ENCODE data around the gene RAB38.
A peak's percentile ranks its signal among the peaks of the same experiment; 100 is the strongest.

Gene RAB38

DNA sequence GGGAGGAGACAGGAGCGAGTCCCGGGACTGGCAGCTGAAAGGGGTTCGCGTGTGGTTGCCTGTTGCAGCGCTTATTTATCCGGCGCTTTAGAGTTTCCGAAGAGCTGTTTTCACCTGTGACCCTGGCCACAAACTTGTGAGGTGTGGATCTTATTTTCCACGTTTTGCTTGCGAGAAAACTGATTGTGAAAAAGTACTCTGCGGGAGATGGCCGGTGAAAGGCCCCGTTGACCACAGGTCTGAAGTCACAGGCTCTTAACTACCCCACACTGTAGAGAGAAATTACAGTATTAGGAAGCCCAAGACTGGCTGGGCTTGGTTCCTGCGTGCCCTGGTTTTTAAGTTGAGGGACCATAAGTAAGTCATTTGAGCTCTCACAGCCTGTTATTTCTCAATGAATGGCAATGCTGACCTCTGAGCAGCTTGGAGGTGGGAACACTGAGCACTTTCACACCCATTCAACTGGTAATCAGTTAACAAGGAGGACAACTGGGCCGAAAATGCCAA lies 379 bp upstream of the RAB38 start:
- DNase-seq (ENCODE audit: low spot score) = peak; percentile 26
- in situ Hi-C loops (cut with MboI; ENCODE audit: low sequenced_read_pairs, unreplicated experiment) = no loop called here
- TF ChIP-seq, protein P1, sequence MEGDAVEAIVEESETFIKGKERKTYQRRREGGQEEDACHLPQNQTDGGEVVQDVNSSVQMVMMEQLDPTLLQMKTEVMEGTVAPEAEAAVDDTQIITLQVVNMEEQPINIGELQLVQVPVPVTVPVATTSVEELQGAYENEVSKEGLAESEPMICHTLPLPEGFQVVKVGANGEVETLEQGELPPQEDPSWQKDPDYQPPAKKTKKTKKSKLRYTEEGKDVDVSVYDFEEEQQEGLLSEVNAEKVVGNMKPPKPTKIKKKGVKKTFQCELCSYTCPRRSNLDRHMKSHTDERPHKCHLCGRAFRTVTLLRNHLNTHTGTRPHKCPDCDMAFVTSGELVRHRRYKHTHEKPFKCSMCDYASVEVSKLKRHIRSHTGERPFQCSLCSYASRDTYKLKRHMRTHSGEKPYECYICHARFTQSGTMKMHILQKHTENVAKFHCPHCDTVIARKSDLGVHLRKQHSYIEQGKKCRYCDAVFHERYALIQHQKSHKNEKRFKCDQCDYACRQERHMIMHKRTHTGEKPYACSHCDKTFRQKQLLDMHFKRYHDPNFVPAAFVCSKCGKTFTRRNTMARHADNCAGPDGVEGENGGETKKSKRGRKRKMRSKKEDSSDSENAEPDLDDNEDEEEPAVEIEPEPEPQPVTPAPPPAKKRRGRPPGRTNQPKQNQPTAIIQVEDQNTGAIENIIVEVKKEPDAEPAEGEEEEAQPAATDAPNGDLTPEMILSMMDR (IDR thresholded peaks at IDR 0.05; ENCODE audit: borderline replicate concordance, control extremely low read depth, extremely low read depth, insufficient read depth, missing control alignments) = no peak

DNA sequence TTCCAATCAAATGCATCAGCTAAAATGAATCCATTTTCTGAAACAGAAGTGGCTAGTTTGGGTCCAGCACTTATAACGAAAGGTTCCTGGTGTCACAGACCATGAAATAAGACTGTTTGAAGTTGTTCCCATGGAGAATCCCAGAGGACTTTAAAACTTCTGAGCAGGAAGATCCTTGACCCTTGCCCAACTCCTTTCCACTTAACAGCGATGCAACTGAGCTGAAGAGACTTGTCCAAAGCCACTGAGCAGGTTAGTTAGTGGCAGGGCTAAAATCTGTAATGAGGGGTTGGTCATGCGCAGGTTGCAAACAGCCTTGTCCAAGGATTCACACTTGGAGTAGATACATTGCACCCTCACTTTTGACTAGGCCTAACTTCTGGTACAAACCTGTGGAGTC lies 1.3 kb downstream of the RAB38 start:
- TF ChIP-seq, protein P1 (IDR thresholded peaks at IDR 0.05; ENCODE audit: borderline replicate concordance, control extremely low read depth, extremely low read depth, insufficient read depth, missing control alignments) = no peak
- in situ Hi-C loops (cut with MboI; ENCODE audit: low sequenced_read_pairs, unreplicated experiment) = no loop called here
- no peak for DNase-seq (ENCODE audit: low spot score)

DNA sequence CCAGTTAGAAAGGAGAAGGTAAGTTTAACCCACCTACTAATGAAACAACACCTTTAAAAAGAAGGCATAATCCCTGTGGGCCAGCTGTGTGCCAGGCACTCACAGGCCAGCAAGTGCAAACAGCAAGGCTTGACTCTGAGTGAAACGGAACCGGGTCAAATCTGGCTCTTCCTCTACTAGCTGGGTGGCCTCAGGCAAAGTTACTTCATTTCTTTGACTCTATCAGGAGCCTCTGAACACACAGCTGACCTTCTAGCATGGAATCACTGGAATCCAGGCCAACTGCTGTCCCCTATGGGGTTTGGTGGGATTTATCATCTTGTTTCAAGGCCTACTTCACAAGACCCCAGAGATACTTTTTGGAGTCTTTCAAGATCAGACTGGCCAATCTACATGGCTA lies 3.3 kb downstream of the RAB38 start:
- in situ Hi-C loops (cut with MboI; ENCODE audit: low sequenced_read_pairs, unreplicated experiment) = no loop called here
- TF ChIP-seq, protein P1 (IDR thresholded peaks at IDR 0.05; ENCODE audit: borderline replicate concordance, control extremely low read depth, extremely low read depth, insufficient read depth, missing control alignments) = no peak
- DNase-seq (ENCODE audit: low spot score) = no peak

DNA sequence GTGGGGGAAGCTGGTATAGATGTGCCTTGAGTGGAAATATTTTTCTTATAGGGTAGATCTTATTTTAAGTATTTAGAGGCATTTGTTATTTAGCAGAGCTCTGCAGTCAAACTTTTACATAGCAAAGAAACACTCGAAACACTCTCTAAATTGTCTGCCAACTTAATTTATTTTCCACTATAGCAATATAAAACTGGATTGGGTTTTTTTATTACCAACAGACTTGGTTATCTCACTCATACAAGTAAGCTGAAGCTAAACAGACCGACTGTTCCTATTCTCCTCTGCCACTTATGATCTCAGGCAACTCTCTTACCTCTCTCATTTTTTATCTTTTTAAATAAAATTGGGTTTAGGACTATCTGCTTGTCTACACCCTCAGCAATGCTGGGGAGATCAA lies 4.6 kb downstream of the RAB38 start:
- in situ Hi-C loops (cut with MboI; ENCODE audit: low sequenced_read_pairs, unreplicated experiment) = no loop called here
- TF ChIP-seq, protein P1 (IDR thresholded peaks at IDR 0.05; ENCODE audit: borderline replicate concordance, control extremely low read depth, extremely low read depth, insufficient read depth, missing control alignments) = no peak
- no peak for DNase-seq (ENCODE audit: low spot score)

DNA sequence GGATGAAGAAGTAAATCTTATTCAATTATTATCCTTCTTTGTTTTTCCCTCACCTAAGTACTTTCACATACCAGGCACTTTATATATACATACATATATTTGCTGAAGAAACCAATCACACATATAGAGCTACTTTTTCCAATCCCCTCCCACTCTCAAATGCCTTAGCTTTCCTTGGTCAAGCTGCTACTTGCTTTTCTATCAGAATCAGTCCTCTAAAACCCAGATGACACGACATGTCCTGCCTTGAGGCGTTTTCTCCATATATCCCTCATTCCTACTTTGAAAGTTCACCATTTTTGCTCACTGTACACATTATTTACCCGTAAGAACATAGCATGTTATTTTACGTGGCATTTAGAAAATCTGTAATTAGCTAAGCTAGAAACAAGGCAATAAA lies 5.4 kb downstream of the RAB38 start:
- DNase-seq (ENCODE audit: low spot score) = no peak
- in situ Hi-C loops (cut with MboI; ENCODE audit: low sequenced_read_pairs, unreplicated experiment) = no loop called here
- TF ChIP-seq, protein P1 (IDR thresholded peaks at IDR 0.05; ENCODE audit: borderline replicate concordance, control extremely low read depth, extremely low read depth, insufficient read depth, missing control alignments) = no peak

DNA sequence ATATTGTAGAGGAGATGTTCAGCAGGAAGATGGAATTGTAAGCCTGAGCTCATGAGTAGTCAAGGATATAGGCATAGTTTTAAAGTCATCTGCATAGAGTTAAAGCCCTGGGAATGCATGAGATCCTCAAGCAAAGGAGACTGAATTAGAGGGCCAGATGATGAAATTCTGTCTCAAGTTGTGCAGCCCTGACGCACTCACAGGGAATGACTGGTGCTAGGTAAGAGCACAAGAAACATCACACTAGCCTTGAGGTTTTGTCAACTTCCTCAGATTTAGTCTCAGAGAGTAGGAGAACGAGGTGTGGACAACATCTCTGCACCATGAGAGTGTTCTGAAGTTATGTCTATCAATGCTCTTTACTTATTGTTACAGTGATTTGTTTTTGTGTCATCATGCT lies 5.8 kb downstream of the RAB38 start:
- TF ChIP-seq, protein P1 (IDR thresholded peaks at IDR 0.05; ENCODE audit: borderline replicate concordance, control extremely low read depth, extremely low read depth, insufficient read depth, missing control alignments) = no peak
- in situ Hi-C loops (cut with MboI; ENCODE audit: low sequenced_read_pairs, unreplicated experiment) = no loop called here
- DNase-seq (ENCODE audit: low spot score) = no peak

DNA sequence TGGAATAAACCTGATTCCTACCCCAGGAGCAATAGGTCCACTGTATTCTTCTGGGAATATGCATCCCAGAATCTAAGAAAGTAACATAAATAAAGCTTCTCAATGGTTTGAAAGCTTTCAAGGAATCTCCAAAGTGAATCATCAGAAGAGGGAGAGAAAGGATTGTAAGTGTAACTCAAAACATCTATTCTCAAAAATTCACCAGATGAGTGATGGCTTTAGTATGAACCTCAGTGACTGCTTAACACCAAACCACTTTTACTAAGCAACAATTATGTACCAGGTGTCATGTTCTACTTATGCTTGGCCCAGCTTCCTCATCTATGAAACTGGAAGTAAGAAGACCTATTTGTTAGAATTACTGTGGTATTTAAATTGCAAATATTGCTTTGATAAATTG lies 7.4 kb downstream of the RAB38 start:
- no peak for DNase-seq (ENCODE audit: low spot score)
- TF ChIP-seq, protein P1 (IDR thresholded peaks at IDR 0.05; ENCODE audit: borderline replicate concordance, control extremely low read depth, extremely low read depth, insufficient read depth, missing control alignments) = no peak
- in situ Hi-C loops (cut with MboI; ENCODE audit: low sequenced_read_pairs, unreplicated experiment) = no loop called here

All from GM13976 (cell line).